Activated CD8-positive, alpha-beta T cell treated with anti-CD3 and anti-CD28 coated beads for 36 hours (primary cell): ENCODE results near the gene GNAI3. TPM values are rescaled to one million over a fixed set of nuclear protein-coding genes. Genes with fewer than 3 reads are reported as not detected.

ENCODE experiments used
- ATAC-seq: fragments of 200-7000 bp; cut with Tn5 transposase; one replicate; pipeline ENCODE4 v1.10.0; 2021; ENCODE audit warnings: mild to moderate bottlenecking, moderate library complexity
- CTCF ChIA-PET: fragments of 350-600 bp; sonication (Branson Sonifier 250); formaldehyde crosslinking; loops from one replicate; lab custom pipeline; 2021; ENCODE audit warnings: antibody characterized with exemption; lab: Charles Lee
- POLR2A ChIA-PET: fragments of 350-600 bp; sonication (Branson Sonifier 250); formaldehyde crosslinking; loops from one replicate; lab custom pipeline; 2021; ENCODE audit warnings: antibody characterized with exemption; lab: Charles Lee
- DNase-seq: peaks from one replicate; pipeline ENCODE4 v3.0.0-alpha.2; 2020
- H3K27ac Mint-ChIP-seq: one replicate; pipeline ENCODE4 v1.8.0; 2021; ENCODE audit warnings: mild to moderate bottlenecking, mixed read lengths
- H3K27me3 Mint-ChIP-seq: one replicate; pipeline ENCODE4 v1.8.0; 2021; ENCODE audit warnings: mixed read lengths
- H3K36me3 Mint-ChIP-seq: one replicate; pipeline ENCODE4 v1.8.0; 2021; ENCODE audit warnings: low read depth, mixed read lengths
- H3K4me1 Mint-ChIP-seq: one replicate; pipeline ENCODE4 v1.8.0; 2021; ENCODE audit warnings: low read depth, mixed read lengths
- H3K4me3 Mint-ChIP-seq: one replicate; pipeline ENCODE4 v1.8.0; 2021; ENCODE audit warnings: mild to moderate bottlenecking, moderate library complexity, mixed read lengths
- H3K9me3 Mint-ChIP-seq: one replicate; pipeline ENCODE4 v1.8.0; 2021; ENCODE audit warnings: mixed read lengths
- intact Hi-C: fragments of 100-400 bp; cut with micrococcal nuclease; formaldehyde crosslinking; loops from one replicate; pipeline ENCODE4 v1.10.0; 2022
- total RNA-seq, 2 experiments: library from RNA; stranded (reverse); gene quantifications; one replicate each; pipeline ENCODE4 v1.2.3, GENCODE V29; 2021
- TF ChIP-seq, protein P1 (sequence below): fragments of 200-600 bp; IDR thresholded peaks from one replicate; pipeline ENCODE4 v1.8.0; 2022; ENCODE audit warnings: antibody characterized with exemption, mild to moderate bottlenecking

The GNAI3 gene
- total RNA-seq, 2 experiments from 2014 or later, result 7.5 to 7.7 TPM

GRCh38 chr1:109623601-109624161 lies 75.3 kb downstream of the GNAI3 start:
- CTCF ChIA-PET, result interaction anchor here (1.2 to 3.6 kb wide), 3 partner anchors 12 to 78 kb away, joined by 3 to 23 read pairs (median 21); no protein-coding TSS in a partner anchor
- intact Hi-C loops, result loop anchor here (5.0 kb wide), 1 partner anchor 76 kb away; the partner anchor contains the start of gene GNAI3
- no peaks in the 10 kb centered on the region for H3K9me3 Mint-ChIP-seq
- H3K27me3 Mint-ChIP-seq, result no peaks in the 10 kb centered on the region
- peak overlapping the region; percentile 75 for H3K27ac Mint-ChIP-seq
- peaks cover 25% of the 10 kb centered on the region for H3K36me3 Mint-ChIP-seq
- DNase-seq, result no peak
- TF ChIP-seq, protein P1, sequence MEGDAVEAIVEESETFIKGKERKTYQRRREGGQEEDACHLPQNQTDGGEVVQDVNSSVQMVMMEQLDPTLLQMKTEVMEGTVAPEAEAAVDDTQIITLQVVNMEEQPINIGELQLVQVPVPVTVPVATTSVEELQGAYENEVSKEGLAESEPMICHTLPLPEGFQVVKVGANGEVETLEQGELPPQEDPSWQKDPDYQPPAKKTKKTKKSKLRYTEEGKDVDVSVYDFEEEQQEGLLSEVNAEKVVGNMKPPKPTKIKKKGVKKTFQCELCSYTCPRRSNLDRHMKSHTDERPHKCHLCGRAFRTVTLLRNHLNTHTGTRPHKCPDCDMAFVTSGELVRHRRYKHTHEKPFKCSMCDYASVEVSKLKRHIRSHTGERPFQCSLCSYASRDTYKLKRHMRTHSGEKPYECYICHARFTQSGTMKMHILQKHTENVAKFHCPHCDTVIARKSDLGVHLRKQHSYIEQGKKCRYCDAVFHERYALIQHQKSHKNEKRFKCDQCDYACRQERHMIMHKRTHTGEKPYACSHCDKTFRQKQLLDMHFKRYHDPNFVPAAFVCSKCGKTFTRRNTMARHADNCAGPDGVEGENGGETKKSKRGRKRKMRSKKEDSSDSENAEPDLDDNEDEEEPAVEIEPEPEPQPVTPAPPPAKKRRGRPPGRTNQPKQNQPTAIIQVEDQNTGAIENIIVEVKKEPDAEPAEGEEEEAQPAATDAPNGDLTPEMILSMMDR, result no peak
- ATAC-seq, result no peak
- POLR2A ChIA-PET, result interaction anchor here (1.5 to 2.1 kb wide), 2 partner anchors 15 to 75 kb away, joined by 3 to 10 read pairs; partner anchors contain the start of gene GNAI3
- peaks cover 36% of the 10 kb centered on the region for H3K4me1 Mint-ChIP-seq
- H3K4me3 Mint-ChIP-seq, result peak overlapping the region; percentile 53

GRCh38 chr1:109624201-109625010 lies 76.0 kb downstream of the GNAI3 start:
- H3K36me3 Mint-ChIP-seq, result peaks cover 27% of the 10 kb centered on the region
- intact Hi-C loops, result loop anchor here (5.0 kb wide), 1 partner anchor 77 kb away; the partner anchor contains the start of gene GNAI3
- peak overlapping the region; percentile 59 for H3K27ac Mint-ChIP-seq
- H3K4me1 Mint-ChIP-seq, result peaks cover 29% of the 10 kb centered on the region
- TF ChIP-seq, protein P1, result no peak
- ChIA-PET CTCF (interaction anchor here (1.2 to 3.6 kb wide), 3 partner anchors 11 to 79 kb away, joined by 3 to 23 read pairs (median 21); no protein-coding TSS in a partner anchor), POLR2A (interaction anchor here (0.7 to 2.1 kb wide), 3 partner anchors 13 to 190 kb away, joined by 3 to 10 read pairs (median 5); partner anchors contain the start of gene GNAI3)
- no peak overlapping the region for H3K4me3 Mint-ChIP-seq
- no peak for ATAC-seq
- no peaks in the 10 kb centered on the region for H3K9me3 Mint-ChIP-seq
- no peak for DNase-seq
- H3K27me3 Mint-ChIP-seq, result no peaks in the 10 kb centered on the region

- no peaks in the 10 kb centered on the region for H3K9me3 Mint-ChIP-seq
- CTCF ChIA-PET, result interaction anchor here (0.8 to 3.6 kb wide), 4 partner anchors 10 to 80 kb away, joined by 3 to 23 read pairs (median 12); no protein-coding TSS in a partner anchor
- peaks cover 29% of the 10 kb centered on the region for H3K4me1 Mint-ChIP-seq
- POLR2A ChIA-PET, result interaction anchor here (1.3 to 2.1 kb wide), 2 partner anchors 13 to 77 kb away, joined by 5 to 10 read pairs; partner anchors contain the start of gene GNAI3
- H3K27me3 Mint-ChIP-seq, result no peaks in the 10 kb centered on the region
- TF ChIP-seq, protein P1, result no peak
- intact Hi-C loops, result no loop called here
- H3K4me3 Mint-ChIP-seq, result no peak overlapping the region
- H3K27ac Mint-ChIP-seq, result peak overlapping the region; percentile 59
- ATAC-seq (no peak), DNase-seq (no peak)
- H3K36me3 Mint-ChIP-seq, result peaks cover 30% of the 10 kb centered on the region
Measured at GRCh38 chr1:109625176-109625575, 76.8 kb downstream of the GNAI3 start.

DNA sequence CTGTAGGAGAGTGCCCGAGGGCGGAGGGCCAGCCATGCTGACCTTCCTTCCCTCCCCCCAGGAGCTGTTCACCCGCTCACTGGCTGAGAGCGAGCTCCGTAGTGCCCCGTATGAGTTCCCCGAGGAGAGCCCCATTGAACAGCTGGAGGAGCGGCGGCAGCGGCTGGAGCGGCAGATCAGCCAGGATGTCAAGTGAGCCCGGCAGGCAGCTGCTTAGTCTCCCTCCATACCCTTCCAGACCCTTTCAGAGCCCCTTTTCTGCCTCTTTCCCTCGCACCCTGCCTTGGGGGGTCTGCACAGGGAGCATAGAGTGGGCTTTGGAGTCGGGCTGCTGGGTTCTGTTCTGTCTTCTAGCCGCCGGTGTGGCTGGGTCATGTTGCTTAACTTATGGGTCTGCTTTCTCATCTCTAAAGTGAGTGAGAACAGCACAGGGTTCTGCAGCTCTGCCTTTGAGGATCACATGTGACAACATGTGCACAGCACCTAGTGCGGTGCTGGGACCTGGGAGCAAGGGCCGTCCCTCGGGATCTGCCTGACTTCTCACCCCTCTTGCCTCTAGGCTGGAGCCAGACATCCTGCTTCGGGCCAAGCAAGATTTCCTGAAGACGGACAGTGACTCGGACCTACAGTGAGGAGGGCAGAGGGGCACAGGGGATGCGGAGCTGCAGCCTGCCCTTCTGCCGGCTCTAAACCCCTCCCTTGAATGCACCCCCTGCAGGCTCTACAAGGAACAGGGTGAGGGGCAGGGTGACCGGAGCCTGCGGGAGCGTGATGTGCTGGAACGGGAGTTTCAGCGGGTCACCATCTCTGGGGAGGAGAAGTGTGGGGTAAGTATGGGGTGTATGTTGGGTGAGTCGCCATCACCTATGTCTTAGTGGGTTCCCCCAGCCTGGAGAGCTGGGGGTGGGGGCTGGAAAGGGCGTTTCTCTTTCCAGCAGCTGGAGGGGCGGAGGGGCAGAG lies 77.5 kb downstream of the GNAI3 start:
- ChIA-PET CTCF (interaction anchor here (0.8 to 18.5 kb wide), 4 partner anchors 12 to 84 kb away, joined by 4 to 294 read pairs (median 9); partner anchors contain the start of gene GPR61), POLR2A (interaction anchor here (1.3 to 2.1 kb wide), 2 partner anchors 12 to 77 kb away, joined by 5 to 10 read pairs; partner anchors contain the start of gene GNAI3)
- H3K4me1 Mint-ChIP-seq, result peaks cover 29% of the 10 kb centered on the region
- ATAC-seq (no peak), DNase-seq (no peak)
- no peak overlapping the region for H3K4me3 Mint-ChIP-seq
- no peaks in the 10 kb centered on the region for H3K27me3 Mint-ChIP-seq
- H3K27ac Mint-ChIP-seq, result peak overlapping the region; percentile 59
- no peaks in the 10 kb centered on the region for H3K9me3 Mint-ChIP-seq
- intact Hi-C loops, result no loop called here
- H3K36me3 Mint-ChIP-seq, result peaks cover 31% of the 10 kb centered on the region
- TF ChIP-seq, protein P1, result no peak
